ENCODE results near the gene METTL26.

The METTL26 gene

DNA sequence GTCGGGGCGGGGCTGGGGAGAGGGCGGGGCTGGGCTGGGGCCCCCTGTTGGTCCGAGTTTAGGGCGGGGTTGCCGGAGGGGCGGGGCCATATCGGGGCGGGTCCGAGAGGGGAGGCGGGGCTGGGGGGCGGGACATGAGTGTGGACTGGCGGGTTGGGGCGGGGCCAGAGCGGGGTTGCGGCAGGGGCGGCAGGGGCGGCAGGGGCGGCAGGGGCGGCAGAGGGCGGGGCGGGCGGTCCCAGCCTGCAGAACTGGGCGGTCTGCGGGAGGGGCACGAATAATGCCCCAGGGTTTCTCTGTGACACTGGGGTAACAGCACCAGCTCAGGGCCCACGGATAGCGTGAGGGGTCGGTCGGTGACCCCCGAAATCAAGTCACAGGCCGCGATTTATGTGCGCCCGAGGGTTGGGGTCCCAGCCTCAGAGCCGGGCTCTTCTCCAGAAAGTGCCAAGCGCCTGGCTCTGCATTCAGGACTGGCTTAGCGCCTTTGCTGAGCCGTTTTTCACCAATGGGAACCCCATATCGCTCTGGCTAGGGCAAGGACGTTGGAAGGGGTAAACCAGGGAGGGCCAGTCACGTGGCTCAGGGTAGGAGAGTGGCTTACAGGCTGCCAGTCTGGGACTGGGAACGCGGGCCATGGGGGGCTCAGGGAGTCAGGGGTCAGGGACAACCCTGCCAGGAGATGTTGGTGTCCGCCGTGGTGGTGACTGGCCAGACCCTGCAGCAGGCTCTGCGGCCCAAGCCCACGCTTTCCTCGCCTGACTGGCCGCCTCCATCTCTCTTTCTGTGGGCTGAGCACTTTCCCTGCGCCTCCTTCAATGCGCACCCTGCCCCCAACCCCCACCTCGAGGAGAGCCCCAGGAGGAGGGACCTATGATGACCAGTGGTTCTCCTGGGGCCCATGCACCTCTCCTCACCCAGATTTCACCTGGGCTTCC lies 1.2 kb upstream of the METTL26 start:
- DNase-seq (ENCODE audit: low read depth): peak; percentile 77

DNA sequence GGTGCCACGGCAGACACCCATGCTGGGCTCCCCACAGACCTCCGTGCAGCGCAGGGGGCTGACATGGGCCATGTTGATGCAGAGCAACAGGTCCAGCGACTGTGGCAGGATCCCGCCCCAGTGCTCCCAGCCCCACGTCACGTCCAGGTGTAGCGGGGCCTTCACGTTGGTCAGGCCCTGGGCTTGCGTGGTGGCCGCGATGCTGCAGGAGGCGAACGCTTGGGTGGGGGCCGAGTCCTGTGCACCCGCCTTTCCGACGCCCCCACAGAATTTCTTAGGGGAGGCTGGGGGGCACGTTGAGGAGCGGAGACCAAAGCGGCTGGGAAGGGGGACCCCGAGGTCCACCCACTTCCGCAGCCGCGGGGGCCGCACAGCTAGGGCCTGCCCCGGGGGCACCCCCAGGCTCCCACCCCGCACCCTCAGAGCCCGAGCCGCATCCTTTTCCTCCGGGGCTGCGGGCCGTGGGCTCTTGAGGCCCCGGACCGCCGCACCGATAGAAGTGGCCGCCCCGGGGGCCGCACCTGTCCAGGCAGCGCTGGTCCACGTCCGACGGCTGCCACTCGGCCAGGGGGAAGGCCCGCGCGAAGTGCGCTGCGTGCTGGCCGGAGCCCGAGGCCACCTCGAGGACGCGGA lies 416 bp downstream of the METTL26 start:
- DNase-seq (ENCODE audit: low read depth): no peak

DNA sequence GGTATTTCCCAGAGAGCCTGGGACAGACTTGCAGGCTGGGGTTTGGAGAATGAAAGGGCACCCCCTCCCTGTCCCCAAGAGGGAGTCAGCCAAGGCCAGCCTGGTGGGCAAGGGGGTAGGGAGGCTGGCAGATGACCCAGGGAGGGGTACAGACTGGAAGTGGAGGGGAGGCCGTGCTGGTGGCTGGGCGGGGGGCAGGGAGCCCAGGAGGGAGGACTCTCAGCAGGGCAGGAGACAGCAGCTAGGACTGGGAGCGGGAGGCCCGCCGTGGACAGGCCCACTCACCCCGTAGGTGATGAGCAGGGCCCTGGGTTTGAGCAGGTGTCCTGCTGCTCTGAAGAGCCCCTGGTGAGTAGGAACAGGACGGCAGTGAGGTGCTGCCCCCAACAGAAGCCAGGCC lies 1.1 kb downstream of the METTL26 start:
- DNase-seq (ENCODE audit: low read depth): no peak

GRCh38 chr16:634051-634670 lies 1.9 kb downstream of the METTL26 start:
- no peak for DNase-seq (ENCODE audit: low read depth)

DNA sequence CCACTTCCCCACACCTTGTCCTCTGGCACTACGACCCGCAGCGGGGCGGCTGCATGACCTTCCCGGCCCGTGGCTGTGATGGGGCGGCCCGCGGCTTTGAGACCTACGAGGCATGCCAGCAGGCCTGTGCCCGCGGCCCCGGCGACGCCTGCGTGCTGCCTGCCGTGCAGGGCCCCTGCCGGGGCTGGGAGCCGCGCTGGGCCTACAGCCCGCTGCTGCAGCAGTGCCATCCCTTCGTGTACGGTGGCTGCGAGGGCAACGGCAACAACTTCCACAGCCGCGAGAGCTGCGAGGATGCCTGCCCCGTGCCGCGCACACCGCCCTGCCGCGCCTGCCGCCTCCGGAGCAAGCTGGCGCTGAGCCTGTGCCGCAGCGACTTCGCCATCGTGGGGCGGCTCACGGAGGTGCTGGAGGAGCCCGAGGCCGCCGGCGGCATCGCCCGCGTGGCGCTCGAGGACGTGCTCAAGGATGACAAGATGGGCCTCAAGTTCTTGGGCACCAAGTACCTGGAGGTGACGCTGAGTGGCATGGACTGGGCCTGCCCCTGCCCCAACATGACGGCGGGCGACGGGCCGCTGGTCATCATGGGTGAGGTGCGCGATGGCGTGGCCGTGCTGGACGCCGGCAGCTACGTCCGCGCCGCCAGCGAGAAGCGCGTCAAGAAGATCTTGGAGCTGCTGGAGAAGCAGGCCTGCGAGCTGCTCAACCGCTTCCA lies 2.6 kb downstream of the METTL26 start:
- no peak for DNase-seq (ENCODE audit: low read depth)

- no peak for DNase-seq (ENCODE audit: low read depth)
Measured at GRCh38 chr16:632486-633335, 3.4 kb downstream of the METTL26 start.

DNA sequence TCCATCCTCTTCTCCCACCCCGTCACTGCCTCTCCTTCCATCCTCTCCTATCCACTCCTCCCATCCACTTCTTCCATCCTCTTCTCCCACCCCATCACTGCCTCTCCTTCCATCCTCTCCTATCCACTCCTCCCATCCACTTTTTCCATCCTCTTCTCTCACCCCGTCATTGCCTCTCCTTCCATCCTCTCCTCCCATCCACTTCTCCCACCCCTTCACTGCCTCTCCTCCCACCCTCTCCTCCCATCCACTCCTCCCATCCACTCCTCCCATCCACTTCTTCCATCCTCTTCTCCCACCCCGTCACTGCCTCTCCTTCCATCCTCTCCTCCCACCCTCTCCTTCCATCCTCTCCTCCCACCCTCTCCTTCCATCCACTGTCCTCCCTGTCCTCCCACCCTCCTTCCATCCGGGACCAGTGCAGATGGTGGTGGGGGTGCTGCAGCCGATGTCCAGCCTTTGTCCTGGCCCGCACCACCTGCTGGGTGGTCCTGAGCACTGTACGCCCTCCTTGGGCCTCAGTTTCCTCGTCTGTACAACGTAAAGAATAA lies 4.2 kb downstream of the METTL26 start:
- DNase-seq (ENCODE audit: low read depth): no peak

DNA sequence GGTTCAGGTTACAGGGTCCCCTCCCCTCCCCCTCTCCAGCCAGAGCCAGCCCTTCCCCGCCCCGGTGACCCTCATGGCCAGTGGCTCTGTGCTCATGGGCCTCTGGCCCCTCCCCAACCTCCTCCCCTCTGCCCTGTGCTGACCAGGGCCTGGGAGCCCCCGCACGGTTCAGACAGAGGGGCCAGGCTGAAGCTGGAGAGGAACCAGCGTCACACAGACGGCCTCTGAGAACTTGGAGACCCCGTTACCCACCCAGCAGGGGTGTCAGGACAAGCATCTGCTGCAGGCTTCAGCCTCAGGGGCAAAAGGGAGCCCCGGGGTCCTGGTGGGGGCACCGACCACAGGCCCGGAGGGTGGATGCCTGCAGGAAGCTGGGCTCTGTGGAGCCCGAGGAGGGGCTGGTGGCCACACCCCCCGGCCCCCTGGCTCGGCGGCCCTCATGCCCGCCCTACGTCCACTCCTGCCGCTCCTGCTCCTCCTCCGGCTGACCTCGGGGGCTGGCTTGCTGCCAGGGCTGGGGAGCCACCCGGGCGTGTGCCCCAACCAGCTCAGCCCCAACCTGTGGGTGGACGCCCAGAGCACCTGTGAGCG lies 5.2 kb downstream of the METTL26 start, which contains the start of gene WFIKKN1:
Gene WFIKKN1 (plus strand): TSS at position 171 of the 591 bp plus-strand sequence. CDS start 269 bp downstream, at position 440.
- DNase-seq (ENCODE audit: low read depth): no peak

GRCh38 chr16:630249-630814 lies 5.8 kb downstream of the METTL26 start:
- DNase-seq (ENCODE audit: low read depth): no peak

GRCh38 chr16:629833-630248 lies 6.3 kb downstream of the METTL26 start:
- no peak for DNase-seq (ENCODE audit: low read depth)

DNA sequence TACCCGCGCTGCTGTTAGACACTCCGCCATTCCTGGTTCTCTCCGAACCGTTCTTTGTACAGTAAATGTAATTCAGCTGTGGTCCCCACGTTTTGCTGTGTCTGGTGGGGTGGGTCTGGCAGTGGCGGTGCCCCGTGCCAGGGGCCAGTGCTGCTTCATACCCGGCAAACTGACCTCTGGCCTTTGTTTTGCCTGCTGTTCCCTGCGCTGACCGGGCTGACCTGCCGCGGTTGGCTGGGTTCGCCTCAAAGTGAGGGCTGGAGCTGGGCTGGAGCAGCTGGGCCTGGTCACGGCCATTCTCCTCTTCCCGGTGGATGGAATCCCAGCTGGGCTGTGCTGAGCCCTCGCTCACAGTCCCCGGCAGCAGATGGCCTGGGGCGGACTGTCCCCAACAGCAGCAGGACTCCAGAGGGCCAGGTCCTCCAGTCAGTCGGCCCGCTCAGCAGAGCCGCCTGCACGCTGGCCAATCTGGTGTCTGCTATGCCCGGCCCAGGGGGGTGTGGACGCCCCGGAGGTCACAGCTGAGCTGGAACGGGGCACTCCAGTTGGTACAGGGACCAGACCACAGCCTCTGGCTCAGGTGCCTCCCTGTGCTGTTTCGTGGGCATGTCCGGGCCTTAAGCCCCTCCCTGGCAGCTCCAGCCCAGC lies 6.8 kb downstream of the METTL26 start:
- no peak for DNase-seq (ENCODE audit: low read depth)

DNA sequence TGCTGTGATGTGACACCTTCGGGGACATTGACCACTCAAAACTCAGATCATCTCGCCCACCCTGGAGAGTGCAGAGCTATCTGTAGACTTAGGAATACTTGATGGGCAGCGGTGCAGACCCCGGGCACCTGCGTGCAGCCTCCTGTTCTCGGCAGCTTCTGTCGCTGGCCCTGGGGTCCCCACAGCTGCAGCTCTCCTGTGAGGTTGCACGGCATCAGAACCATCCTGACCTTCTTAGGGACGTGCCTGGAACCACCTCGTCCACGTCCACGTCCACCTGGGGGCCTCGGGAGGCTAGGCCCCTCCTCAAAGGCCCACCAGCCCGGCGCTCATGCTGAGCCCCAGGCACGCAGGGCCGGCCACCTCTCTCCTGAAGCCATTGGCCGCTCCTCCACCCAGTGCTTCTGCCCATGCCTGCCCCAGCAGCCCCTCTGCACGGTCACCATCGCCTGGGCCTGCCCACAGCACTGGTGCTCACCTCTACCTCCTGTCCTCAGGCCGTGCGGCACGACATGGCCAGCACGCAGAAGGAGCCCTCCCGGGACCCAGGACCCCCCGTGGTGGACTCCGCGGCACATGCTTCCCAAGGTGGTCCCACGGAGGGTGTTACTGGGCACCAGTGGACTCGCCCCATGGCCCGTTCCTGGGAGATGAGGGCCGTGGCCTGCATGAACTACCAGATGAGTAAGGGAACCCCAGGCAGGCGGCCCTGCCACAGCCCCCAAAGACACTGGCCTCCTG lies 7.6 kb downstream of the METTL26 start:
- DNase-seq (ENCODE audit: low read depth): no peak

- no peak for DNase-seq (ENCODE audit: low read depth)
Measured at GRCh38 chr16:627454-628239, 8.5 kb downstream of the METTL26 start.

DNA sequence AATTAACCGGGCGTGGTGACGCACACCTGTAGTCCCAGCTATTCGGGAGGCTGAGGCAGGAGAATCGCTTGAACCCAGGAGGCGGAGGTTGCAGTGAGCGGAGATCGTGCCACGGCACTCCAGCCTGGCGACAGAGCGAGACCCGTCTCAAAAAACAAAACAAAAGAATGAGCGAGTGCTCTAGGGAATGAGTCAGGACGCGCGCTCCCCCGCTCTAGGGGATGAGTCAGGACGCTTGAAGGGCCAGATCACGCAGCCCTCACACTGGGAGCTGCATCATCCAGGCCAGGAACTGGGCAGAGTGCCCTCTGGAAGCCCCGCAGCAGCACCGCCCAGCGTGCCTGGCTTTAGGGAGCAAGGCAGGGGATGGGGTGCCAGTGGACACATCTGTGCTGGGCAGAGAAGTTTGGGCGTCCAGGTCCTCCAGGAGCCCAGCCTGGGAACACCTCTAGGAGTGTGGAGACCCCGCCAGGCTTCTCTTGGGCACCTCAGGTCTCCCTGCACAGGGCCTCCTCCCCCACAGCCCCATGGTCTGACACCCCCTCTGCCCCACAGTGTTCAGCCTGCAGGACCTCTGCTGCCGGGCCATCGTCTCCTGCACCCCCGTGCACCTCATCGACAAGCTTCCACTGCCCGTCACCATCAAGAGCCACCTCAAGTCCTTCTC lies 9.2 kb downstream of the METTL26 start:
- DNase-seq (ENCODE audit: low read depth): no peak

DNA sequence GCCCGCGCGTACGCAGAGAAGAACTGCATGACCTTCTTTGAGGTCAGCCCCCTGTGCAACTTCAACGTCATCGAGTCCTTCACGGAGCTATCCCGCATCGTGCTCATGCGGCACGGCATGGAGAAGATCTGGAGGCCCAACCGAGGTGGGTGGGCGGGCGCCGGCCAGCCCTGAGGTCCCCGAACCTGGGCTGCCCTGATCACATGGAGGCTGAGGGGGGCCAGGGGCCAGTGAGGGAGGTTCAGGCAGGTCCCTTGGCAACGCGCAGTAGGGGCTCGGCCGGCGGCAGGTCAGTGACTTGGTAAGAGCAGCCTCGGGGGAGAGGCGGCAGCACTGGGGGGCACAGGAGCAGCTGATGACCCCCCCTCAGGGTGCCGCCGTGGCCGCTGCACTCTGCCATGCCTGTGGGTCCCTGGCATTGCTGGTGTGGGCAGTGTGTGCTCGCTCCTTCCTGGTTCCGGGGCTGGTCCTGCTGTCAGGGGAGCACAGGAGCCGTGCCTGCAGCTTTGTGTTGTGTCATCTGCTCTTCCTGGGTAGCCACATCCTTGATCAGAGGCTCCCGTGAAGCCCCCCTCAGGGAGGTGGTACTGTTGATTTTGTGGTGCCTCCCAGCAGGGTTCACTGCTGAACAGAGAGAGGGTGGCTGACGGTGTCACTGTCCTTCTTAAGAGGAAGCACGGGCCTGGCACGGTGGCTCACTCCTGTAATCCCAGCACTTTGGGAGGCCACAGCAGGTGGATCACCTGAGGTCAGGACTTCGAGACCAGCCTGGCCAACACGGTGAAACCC lies 9.9 kb downstream of the METTL26 start:
- DNase-seq (ENCODE audit: low read depth): no peak

DNA sequence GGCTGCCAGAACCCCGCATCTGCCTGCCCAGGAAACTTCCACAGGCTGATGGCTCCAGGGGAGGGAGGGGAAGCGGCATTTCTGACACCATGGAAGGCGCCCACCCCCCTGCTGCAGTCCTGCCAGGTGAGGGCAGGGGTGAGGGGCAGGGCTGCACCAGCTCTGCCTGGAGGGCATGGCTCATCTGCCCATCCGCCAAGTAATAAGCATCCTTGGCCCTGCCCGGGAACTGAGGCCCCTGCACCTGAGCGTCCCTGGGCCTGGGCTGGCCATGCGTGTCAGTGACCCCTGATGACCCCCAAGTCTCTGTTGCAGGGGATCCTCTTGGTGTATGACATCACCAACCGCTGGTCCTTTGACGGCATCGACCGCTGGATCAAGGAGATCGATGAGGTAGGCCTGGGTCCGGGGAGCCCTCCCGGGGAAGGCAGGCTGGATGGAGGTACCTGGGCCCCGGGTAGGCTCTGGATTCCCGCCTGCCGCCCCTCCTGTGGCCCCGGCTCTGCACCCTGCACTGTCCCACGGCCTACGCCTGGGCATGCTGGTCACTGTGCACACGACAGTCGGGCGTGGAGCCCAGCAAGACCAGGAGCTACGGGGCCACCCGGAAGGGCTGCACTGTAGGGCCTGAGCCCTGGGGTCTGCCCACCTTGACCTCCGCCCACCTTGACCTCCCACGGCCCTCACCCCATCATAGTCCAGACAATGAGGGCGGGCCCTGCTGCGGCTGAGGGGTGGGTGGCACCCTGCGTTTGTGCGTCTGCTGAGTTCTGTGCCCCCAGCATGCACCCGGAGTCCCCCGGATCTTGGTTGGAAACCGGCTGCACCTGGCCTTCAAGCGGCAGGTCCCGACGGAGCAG lies 10.8 kb downstream of the METTL26 start:
- no peak for DNase-seq (ENCODE audit: low read depth)
